Lower leg skin (tissue), 4 donors: ENCODE data around the gene NKX2-3. TPM values are rescaled to one million over a fixed set of nuclear protein-coding genes. Genes with fewer than 3 reads are reported as not detected.

Experiments used
- DNase-seq, 2 donors: peaks; one replicate each; pipeline ENCODE4 v3.0.0-alpha.2; 2019; ENCODE audit warnings: low spot score in 2 of 2
- H3K4me3 ChIP-seq: fragments of 200-600 bp; sonication (generic); 2 replicates; pipeline ENCODE4 v1.5.1; 2017; ENCODE audit warnings: mild to moderate bottlenecking, low read depth; ENCODE audit not compliant: poor library complexity, severe bottlenecking
- POLR2A ChIP-seq, 2 donors: fragments of 450-650 bp; IDR thresholded peaks; one replicate each; pipeline ENCODE4 v1.6.1; 2016 to 2017; ENCODE audit warnings: antibody characterized with exemption in 2 of 2, mild to moderate bottlenecking in 1 of 2, moderate library complexity in 1 of 2
- WGBS, 2 donors: methylation state at CpG; one replicate each; pipeline ENCODE4 v1.1.5; 2018; 5-methylcytosine and 5-hydroxymethylcytosine counted together
- intact Hi-C: fragments of 100-400 bp; cut with DNase I; formaldehyde crosslinking; loops from one replicate; pipeline ENCODE4 v1.15.0; 2023; ENCODE audit warnings: low total_unique reads
- total RNA-seq, 4 donors: library from RNA; depleted of rRNA; stranded (reverse); fragments of >200 nt; gene quantifications; one replicate each; pipeline ENCODE4 v1.1.0, GENCODE V29; 2016
- TF ChIP-seq, protein P1 (sequence below), 3 donors: fragments of 450-650 bp; IDR thresholded peaks; one replicate each; pipeline ENCODE4 v1.5.1; 2016; ENCODE audit warnings: antibody characterized with exemption in 3 of 3, mild to moderate bottlenecking in 3 of 3, moderate library complexity in 2 of 3

Gene NKX2-3
- total RNA-seq, 4 donors from 2014 or later, result not detected

DNA sequence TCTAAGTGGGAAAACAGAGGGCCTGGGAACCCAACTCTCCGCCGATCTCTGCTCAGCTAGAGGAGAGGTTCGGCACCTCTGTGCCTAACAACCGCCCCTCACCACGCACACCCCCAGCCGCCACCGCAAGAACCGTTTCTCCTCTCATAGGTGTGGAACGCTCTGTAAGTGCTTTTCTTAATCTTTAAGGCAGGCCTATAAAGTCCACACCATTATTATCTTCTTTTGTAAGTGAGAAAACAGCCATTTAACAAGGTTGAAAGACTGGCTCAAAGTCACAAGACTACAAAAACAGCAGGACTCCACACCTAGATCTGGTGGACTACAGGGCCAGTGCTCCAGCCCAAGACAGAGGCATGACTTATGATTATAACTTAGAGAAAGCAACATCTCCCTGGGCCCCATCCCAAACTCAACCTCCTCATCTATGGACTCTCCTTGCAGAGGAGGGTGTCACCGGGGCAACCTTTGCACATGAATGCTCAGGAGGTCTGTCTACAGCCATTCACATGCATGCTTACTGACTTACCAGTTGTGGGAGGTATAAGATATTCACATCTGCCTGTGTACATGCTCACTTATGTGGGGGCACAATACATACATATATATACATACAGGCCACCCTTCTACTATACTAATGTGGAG lies 7.9 kb upstream of the NKX2-3 start:
- no peak overlapping the region for H3K4me3 ChIP-seq
- intact Hi-C loops, result no loop called here
- DNase-seq, result no peak
- 53 to 59% methylated on average over 10 of the region's 10 CpGs for WGBS, 2 donors
- TF ChIP-seq POLR2A (IDR thresholded peaks at IDR 0.05), result no peak
- TF ChIP-seq, protein P1, sequence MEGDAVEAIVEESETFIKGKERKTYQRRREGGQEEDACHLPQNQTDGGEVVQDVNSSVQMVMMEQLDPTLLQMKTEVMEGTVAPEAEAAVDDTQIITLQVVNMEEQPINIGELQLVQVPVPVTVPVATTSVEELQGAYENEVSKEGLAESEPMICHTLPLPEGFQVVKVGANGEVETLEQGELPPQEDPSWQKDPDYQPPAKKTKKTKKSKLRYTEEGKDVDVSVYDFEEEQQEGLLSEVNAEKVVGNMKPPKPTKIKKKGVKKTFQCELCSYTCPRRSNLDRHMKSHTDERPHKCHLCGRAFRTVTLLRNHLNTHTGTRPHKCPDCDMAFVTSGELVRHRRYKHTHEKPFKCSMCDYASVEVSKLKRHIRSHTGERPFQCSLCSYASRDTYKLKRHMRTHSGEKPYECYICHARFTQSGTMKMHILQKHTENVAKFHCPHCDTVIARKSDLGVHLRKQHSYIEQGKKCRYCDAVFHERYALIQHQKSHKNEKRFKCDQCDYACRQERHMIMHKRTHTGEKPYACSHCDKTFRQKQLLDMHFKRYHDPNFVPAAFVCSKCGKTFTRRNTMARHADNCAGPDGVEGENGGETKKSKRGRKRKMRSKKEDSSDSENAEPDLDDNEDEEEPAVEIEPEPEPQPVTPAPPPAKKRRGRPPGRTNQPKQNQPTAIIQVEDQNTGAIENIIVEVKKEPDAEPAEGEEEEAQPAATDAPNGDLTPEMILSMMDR (IDR thresholded peaks at IDR 0.05), result no peak

DNA sequence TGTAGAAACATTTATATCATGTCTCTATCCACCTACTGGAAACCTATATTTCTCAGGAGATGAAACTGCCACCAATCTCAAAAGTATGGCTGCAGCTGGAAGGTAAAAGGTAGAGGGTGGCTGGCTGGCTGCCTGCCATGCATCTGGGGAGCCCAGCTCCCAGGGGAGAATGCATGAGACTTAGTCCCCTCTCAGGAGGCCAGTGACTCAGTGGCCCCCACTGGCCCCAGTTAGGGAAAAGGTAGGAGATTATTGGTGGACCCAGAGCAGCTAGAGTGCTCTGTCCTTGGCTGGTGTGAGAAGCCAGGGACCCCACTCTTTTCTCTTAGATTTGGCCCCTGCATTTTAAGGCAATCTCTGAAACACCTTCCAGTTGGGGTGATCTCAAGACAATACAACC lies 6.8 kb upstream of the NKX2-3 start:
- DNase-seq, result no peak
- intact Hi-C loops, result no loop called here
- TF ChIP-seq, protein P1 (IDR thresholded peaks at IDR 0.05), result no peak
- TF ChIP-seq POLR2A (IDR thresholded peaks at IDR 0.05), result no peak
- H3K4me3 ChIP-seq, result no peak overlapping the region

DNA sequence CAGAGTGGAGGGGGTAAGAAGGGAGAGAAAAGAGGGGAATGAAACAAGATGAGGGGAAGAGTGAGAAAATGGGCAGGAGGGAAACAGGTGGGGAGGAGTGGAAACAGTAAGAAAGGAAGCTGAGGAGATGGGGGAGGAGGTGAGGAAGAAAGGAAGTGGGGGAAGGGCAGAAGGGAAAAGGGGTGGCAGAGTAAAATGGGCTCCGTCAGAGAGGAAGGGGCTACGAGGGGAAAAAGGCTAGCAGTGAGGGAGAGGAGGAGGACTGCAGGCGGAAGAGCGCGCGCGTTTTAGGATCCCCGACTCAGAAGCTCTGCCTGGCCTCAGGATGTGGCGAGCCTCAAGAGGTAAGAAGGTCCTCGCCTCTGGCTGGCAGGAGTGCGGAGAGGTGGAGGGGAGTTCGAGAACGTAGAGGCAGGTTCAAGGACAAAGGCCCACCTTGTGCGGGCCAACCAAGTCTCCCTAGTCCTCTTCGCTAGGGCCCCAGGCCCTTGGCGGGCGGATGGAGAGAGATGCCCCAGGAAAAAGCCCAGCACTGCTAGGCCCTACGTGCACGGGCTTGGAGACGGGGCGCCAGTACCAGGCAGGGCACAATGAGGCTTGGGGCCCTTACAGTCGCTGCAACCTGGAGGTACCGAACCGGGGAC lies 5.8 kb upstream of the NKX2-3 start:
- intact Hi-C loops, result no loop called here

DNA sequence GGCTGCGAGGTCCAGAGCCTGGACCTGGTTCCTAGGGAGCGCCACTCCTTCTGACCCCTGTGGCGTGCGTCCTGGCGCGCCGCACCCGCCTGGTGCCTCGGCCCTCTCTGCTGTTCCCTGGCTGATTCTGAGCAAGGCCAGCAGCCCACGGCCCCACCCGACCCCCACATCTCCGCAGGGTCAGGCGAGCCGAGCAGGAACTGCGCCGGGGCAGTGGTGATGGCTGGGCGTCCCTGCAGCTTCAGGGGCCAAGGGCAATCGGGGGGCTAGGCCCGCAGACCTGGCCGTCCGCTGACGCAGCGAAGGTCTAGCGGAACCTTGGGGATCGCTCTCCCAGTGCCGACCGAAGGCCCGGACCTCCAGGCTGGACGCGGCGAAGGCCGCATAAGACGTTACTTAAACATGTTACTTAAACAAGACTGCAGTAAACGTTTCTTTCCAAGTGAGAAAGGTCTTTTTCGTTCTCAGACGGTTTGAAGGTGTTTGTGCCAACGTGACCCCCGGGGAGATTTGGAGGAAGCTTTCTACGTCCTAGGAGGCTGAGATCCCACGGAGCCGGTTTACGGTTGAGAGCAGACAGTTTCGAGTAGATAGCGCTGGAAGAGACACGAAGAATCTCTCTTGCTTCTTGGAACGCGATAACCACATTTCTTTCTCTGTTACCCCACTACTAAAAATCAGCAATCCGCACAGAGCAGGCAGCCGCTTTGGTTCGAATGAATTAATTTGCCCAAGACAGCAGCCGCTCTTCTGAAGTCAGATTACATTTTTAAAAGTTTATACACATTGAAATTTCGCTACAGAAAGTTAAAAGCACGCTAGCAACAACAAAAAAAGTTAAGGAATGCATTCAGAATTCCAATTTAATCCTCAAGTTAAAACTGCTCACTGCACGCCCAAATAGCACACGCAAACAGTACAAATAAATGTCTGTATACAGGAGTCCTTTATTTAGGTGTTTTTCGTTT lies 4.9 kb upstream of the NKX2-3 start:
- TF ChIP-seq, protein P1 (IDR thresholded peaks at IDR 0.05), result no peak
- no peak for TF ChIP-seq POLR2A (IDR thresholded peaks at IDR 0.05)
- WGBS, 2 donors, result 17 to 20% methylated on average over 33 of the region's 56 CpGs
- intact Hi-C loops, result no loop called here
- H3K4me3 ChIP-seq, result no peak overlapping the region
- DNase-seq, result no peak

More for the DNA sequence above, 5.8 kb upstream of the NKX2-3 start:
- DNase-seq, result no peak
- WGBS, 2 donors, result 24 to 30% methylated on average over 21 to 24 of the region's 24 CpGs
- TF ChIP-seq, protein P1 (IDR thresholded peaks at IDR 0.05), result no peak
- no peak for TF ChIP-seq POLR2A (IDR thresholded peaks at IDR 0.05)
- H3K4me3 ChIP-seq, result no peak overlapping the region

DNA sequence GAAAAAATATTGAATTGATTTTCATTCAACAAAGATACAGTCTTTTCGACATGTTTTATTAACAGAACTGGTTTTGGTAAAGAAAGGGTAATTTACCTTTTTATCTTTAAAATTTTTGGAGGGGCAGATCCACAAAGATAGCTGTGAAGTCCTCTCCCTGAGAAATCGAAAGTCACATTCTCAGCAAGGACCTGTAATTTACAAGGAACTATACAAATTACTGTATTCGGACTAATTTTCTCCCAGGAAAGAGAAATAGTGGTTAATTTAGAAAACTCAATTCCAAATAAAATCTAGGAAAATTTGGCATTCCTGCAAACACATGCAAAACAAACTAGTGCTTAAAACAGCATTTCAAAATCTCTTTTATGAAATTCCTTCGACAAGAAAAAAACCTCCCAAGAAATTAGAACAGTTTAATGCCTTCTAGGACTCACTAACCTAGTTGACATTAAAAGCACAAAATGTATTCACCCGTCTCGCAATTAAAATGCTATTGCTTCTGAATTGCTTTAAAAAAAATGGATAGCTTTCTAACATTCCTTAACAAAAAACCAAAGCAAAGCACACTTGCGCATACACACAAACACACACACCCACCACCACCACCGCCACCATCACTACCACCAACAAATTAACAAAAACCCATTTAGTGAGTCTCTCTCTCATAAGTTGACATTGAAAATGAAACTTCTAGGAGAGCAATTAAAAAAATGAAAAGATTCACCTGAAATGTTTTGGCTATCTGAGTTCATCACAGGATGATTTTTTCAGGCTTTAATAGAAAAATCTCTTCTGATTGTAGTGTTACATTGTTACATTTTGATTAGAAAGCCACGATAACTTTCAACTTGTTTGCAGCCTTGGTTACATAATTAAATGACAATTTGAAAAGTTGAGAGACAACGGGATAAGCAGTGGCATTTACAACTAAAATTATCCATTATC lies 4.0 kb upstream of the NKX2-3 start:
- no peak for DNase-seq
- WGBS, 2 donors, result 22 to 26% methylated on average over 10 of the region's 10 CpGs
- intact Hi-C loops, result no loop called here
- TF ChIP-seq POLR2A (IDR thresholded peaks at IDR 0.05), result no peak
- TF ChIP-seq, protein P1 (IDR thresholded peaks at IDR 0.05), result no peak
- no peak overlapping the region for H3K4me3 ChIP-seq
